HepG2 (cell line): ENCODE results near the gene CTU2. TPM values are rescaled to one million over a fixed set of nuclear protein-coding genes. Genes with fewer than 3 reads are reported as not detected.

Experiments
- ARID3A ChIP-seq: IDR thresholded peaks from 2 replicates; pipeline ENCODE4 v1.6.1; 2012; ENCODE audit warnings: low read depth, low read length, improper control_type of control experiment
- CHCHD3 ChIP-seq: sonication (generic); formaldehyde crosslinking; IDR thresholded peaks from 2 replicates; pipeline ENCODE4 v1.8.0; 2022; ENCODE audit warnings: mild to moderate bottlenecking, missing genetic modification reagents, moderate library complexity
- HMGA1 ChIP-seq: sonication (generic); formaldehyde crosslinking; conservative IDR thresholded peaks from 2 replicates; pipeline ENCODE4 v1.4.0; 2020; ENCODE audit warnings: missing genetic modification reagents
- HOXA5 ChIP-seq: sonication (generic); formaldehyde crosslinking; IDR thresholded peaks from 2 replicates; pipeline ENCODE4 v1.4.0; 2020; ENCODE audit warnings: missing genetic modification reagents
- MLLT10 ChIP-seq: sonication (generic); formaldehyde crosslinking; IDR thresholded peaks from 2 replicates; pipeline ENCODE4 v1.4.0; 2020; ENCODE audit warnings: missing genetic modification reagents
- NCOA1 ChIP-seq: sonication (generic); formaldehyde crosslinking; IDR thresholded peaks from 2 replicates; pipeline ENCODE4 v1.9.0; 2021; ENCODE audit warnings: missing genetic modification reagents
- NR2F1 ChIP-seq, 2 experiments: fragments of 450-650 bp in 1 of 2; formaldehyde crosslinking in 1 of 2; IDR thresholded peaks; 2 replicates each; pipeline versions ENCODE4 v1.5.0 to v1.6.1; 2016 to 2020; ENCODE audit warnings: mild to moderate bottlenecking in 1 of 2, missing compliant biosample characterization in 1 of 2, missing genetic modification reagents in 1 of 2, moderate library complexity in 1 of 2
- POLR2AphosphoS5 ChIP-seq: IDR thresholded peaks from 2 replicates; pipeline ENCODE4 v1.6.1; 2012; ENCODE audit warnings: low read depth, low read length
- PPARG ChIP-seq: conservative IDR thresholded peaks from 2 replicates; pipeline ENCODE4 v1.6.1; 2016; ENCODE audit warnings: missing biosample characterization, missing genetic modification reagents
- SAP130 ChIP-seq: IDR thresholded peaks from 2 replicates; pipeline ENCODE4 v1.6.1; 2016; ENCODE audit warnings: low read depth
- TARDBP ChIP-seq: sonication (generic); formaldehyde crosslinking; IDR thresholded peaks from 2 replicates; pipeline ENCODE4 v1.8.0; 2022; ENCODE audit warnings: mild to moderate bottlenecking, missing genetic modification reagents
- ZBTB33 ChIP-seq: sonication (generic); formaldehyde crosslinking; IDR thresholded peaks from 2 replicates; pipeline ENCODE4 v1.4.0; 2020; ENCODE audit warnings: missing genetic modification reagents
- ZNF343 ChIP-seq: sonication (generic); formaldehyde crosslinking; IDR thresholded peaks from 2 replicates; pipeline ENCODE4 v1.4.0; 2020; ENCODE audit warnings: mild to moderate bottlenecking, missing genetic modification reagents
- polyA plus RNA-seq, 8 experiments: library from polyadenylated mRNA; depleted of rRNA in 3 of 8; stranded (reverse) in 7 of 8; unstranded in 1 of 8; fragments of >200 nt; fragmentation: Illumina TruSeq in 4 of 8; extraction: Trizol in 4 of 8; gene quantifications; 2 replicates each; pipeline versions ENCODE4 v1.2.1 to v1.2.3, GENCODE V29; 2011 to 2016; ENCODE audit warnings: low read depth in 4 of 8, missing spikeins in 1 of 8, mixed read lengths in 1 of 8; ENCODE audit not compliant: insufficient read depth in 1 of 8
- total RNA-seq, 5 experiments: library from RNA; depleted of rRNA; stranded (reverse); fragments of >200 nt; fragmentation: Illumina TruSeq; extraction: Trizol; gene quantifications; 2 replicates each; pipeline ENCODE4 v1.2.3, GENCODE V29; 2016; ENCODE audit warnings: low read depth in 1 of 5

The CTU2 gene
- total and polyA plus RNA-seq, 2 of the 13 experiments (the other 11 are each of a cell fraction or from before 2014, with no cell fraction given): 13.3 to 21.9 TPM

- TF ChIP-seq SAP130 (CRISPR knock-in tag) (peak; percentile 98), POLR2AphosphoS5 (peak; percentile 51), NCOA1 (CRISPR knock-in tag) (no peak), HMGA1 (CRISPR knock-in tag) (no peak), TARDBP (CRISPR knock-in tag) (no peak; the same call in 1 of the 2 replicates), ARID3A (no peak), CHCHD3 (CRISPR knock-in tag) (no peak), ZBTB33 (CRISPR knock-in tag) (peak; percentile 82), MLLT10 (CRISPR knock-in tag) (no peak), ZNF343 (CRISPR knock-in tag) (peak; percentile 79; the same call in 1 of the 2 replicates), PPARG (peak; percentile 62; the same call in 1 of the 2 replicates), HOXA5 (CRISPR knock-in tag) (peak; percentile 52; the same call in 1 of the 2 replicates), NR2F1 (CRISPR knock-in tag; IDR thresholded peaks at IDR 0.05) (0 out of 4 replicates have a peak, but pooled peaks of 1 of the 2 experiments have one; percentile 3)
- TF ChIP-seq, all 625 proteins: peak for 268
These were observed 53.1 kb downstream of the CTU2 start (continued) for GRCh38 chr16:88759245-88759975.
